H1 (cell line): Measurements from ENCODE around the gene SPINT2. TPM values are rescaled to one million over a fixed set of nuclear protein-coding genes. Genes with fewer than 3 reads are reported as not detected.

ENCODE experiments used
- polyA plus RNA-seq, 7 experiments: library from polyadenylated mRNA; depleted of rRNA in 3 of 7; stranded (reverse) in 5 of 7; unstranded in 2 of 7; fragments of >200 nt in 5 of 7; fragments of 200-250 nt in 2 of 7; gene quantifications; 1 replicate in 5 of 7; 2 replicates in 1 of 7; 4 replicates in 1 of 7; pipeline versions ENCODE4 v1.2.1 to v1.2.3, GENCODE V29; 2011 to 2013; ENCODE audit warnings: missing spikeins in 2 of 7, mixed read lengths in 2 of 7
- total RNA-seq: library from RNA; stranded (reverse); fragmentation: NEBNext Ultra II Directional; extraction: Animal tissue kit (Norgen Biotek cat#: 25700); gene quantifications from 2 replicates; pipeline ENCODE4 v1.2.1, GENCODE V29; 2021
- TF ChIP-seq, protein P1 (sequence below): fragments of 300-600 bp; sonication (generic); IDR thresholded peaks from 2 replicates; pipeline ENCODE4 v1.7.1; 2012; ENCODE audit warnings: low read length, moderate library complexity, mild to moderate bottlenecking, inconsistent platforms; ENCODE audit not compliant: insufficient replicate concordance
- TF ChIP-seq, protein P2 (sequence below): IDR thresholded peaks from 2 replicates; pipeline ENCODE4 v1.6.1; 2012; ENCODE audit warnings: inconsistent platforms

The SPINT2 gene
- total and polyA plus RNA-seq, 2 of the 8 experiments (the other 6 are each of a cell fraction or from before 2014, with no cell fraction given), result 294 to 296 TPM

DNA sequence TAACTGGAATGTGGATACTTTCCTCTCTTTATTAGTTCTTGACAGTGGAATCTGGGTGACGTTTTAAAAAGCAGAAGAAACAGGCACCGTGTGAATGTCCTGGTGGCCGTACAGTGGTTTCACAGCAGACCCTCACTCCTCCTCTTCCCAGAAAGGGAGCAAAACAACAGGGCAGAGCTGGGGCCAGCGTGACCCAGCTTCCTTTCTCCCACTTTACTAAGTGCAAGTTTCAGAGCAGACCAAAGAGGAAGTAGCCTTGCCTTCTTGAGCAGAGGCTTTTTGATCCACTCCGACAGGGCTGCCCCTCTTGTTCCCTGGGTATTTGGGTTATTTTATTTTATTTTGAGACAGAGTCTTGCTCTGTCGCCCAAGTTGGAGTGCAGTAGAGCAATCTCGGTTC is 20.0 kb downstream of the SPINT2 start (continued):
- TF ChIP-seq, protein P1, sequence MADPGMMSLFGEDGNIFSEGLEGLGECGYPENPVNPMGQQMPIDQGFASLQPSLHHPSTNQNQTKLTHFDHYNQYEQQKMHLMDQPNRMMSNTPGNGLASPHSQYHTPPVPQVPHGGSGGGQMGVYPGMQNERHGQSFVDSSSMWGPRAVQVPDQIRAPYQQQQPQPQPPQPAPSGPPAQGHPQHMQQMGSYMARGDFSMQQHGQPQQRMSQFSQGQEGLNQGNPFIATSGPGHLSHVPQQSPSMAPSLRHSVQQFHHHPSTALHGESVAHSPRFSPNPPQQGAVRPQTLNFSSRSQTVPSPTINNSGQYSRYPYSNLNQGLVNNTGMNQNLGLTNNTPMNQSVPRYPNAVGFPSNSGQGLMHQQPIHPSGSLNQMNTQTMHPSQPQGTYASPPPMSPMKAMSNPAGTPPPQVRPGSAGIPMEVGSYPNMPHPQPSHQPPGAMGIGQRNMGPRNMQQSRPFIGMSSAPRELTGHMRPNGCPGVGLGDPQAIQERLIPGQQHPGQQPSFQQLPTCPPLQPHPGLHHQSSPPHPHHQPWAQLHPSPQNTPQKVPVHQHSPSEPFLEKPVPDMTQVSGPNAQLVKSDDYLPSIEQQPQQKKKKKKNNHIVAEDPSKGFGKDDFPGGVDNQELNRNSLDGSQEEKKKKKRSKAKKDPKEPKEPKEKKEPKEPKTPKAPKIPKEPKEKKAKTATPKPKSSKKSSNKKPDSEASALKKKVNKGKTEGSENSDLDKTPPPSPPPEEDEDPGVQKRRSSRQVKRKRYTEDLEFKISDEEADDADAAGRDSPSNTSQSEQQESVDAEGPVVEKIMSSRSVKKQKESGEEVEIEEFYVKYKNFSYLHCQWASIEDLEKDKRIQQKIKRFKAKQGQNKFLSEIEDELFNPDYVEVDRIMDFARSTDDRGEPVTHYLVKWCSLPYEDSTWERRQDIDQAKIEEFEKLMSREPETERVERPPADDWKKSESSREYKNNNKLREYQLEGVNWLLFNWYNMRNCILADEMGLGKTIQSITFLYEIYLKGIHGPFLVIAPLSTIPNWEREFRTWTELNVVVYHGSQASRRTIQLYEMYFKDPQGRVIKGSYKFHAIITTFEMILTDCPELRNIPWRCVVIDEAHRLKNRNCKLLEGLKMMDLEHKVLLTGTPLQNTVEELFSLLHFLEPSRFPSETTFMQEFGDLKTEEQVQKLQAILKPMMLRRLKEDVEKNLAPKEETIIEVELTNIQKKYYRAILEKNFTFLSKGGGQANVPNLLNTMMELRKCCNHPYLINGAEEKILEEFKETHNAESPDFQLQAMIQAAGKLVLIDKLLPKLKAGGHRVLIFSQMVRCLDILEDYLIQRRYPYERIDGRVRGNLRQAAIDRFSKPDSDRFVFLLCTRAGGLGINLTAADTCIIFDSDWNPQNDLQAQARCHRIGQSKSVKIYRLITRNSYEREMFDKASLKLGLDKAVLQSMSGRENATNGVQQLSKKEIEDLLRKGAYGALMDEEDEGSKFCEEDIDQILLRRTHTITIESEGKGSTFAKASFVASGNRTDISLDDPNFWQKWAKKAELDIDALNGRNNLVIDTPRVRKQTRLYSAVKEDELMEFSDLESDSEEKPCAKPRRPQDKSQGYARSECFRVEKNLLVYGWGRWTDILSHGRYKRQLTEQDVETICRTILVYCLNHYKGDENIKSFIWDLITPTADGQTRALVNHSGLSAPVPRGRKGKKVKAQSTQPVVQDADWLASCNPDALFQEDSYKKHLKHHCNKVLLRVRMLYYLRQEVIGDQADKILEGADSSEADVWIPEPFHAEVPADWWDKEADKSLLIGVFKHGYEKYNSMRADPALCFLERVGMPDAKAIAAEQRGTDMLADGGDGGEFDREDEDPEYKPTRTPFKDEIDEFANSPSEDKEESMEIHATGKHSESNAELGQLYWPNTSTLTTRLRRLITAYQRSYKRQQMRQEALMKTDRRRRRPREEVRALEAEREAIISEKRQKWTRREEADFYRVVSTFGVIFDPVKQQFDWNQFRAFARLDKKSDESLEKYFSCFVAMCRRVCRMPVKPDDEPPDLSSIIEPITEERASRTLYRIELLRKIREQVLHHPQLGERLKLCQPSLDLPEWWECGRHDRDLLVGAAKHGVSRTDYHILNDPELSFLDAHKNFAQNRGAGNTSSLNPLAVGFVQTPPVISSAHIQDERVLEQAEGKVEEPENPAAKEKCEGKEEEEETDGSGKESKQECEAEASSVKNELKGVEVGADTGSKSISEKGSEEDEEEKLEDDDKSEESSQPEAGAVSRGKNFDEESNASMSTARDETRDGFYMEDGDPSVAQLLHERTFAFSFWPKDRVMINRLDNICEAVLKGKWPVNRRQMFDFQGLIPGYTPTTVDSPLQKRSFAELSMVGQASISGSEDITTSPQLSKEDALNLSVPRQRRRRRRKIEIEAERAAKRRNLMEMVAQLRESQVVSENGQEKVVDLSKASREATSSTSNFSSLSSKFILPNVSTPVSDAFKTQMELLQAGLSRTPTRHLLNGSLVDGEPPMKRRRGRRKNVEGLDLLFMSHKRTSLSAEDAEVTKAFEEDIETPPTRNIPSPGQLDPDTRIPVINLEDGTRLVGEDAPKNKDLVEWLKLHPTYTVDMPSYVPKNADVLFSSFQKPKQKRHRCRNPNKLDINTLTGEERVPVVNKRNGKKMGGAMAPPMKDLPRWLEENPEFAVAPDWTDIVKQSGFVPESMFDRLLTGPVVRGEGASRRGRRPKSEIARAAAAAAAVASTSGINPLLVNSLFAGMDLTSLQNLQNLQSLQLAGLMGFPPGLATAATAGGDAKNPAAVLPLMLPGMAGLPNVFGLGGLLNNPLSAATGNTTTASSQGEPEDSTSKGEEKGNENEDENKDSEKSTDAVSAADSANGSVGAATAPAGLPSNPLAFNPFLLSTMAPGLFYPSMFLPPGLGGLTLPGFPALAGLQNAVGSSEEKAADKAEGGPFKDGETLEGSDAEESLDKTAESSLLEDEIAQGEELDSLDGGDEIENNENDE, result no peak
- TF ChIP-seq, protein P2, sequence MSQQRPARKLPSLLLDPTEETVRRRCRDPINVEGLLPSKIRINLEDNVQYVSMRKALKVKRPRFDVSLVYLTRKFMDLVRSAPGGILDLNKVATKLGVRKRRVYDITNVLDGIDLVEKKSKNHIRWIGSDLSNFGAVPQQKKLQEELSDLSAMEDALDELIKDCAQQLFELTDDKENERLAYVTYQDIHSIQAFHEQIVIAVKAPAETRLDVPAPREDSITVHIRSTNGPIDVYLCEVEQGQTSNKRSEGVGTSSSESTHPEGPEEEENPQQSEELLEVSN, result no peak
